ENCODE results near the gene C7orf57. TPM values are rescaled to one million over a fixed set of nuclear protein-coding genes. Genes with fewer than 3 reads are reported as not detected.

Gene C7orf57
- total RNA-seq, 1 experiment from 2014 or later: 0.15 TPM

DNA sequence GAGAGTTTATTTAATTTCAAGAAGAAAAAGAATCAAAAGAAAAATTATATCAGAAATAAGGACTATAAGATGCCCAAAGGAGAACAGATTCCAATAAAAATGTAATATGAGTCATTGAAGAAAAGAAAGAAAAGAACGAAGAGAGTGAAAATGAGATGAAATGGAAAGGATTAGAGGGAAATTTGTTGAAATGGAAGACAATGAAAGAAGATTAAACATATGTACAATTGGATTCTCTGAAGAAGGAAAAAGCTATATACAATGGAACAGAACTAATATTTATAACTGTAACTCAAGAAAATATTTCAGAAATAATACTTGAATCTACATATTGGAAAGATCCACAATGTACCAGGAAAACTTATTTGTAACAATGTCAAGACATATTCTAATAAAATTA, 28.6 kb downstream of the C7orf57 start:
- ATAC-seq: no peak
- CTCF ChIA-PET: no interaction called here
- Histone ChIP-seq H3K9ac (ENCODE audit: low read length) (no peak overlapping the region), H3K9me3 (ENCODE audit: control insufficient read depth in 1 of 2, insufficient read depth in 1 of 2, low read depth in 1 of 2, low read length in 2 of 2) (no peaks in the 10 kb centered on the region), H2AFZ (ENCODE audit: low read depth, low read length, poor library complexity, severe bottlenecking) (no peak overlapping the region), H3K27ac (ENCODE audit: low read depth, low read length) (no peak overlapping the region), H3K4me2 (ENCODE audit: low read length) (no peak overlapping the region), H3K27me3 (ENCODE audit: insufficient read depth, low read length) (no peaks in the 10 kb centered on the region), H3K4me1 (ENCODE audit: control insufficient read depth in 1 of 2, insufficient read depth in 2 of 2, low read length in 2 of 2) (peaks cover 0 to 9% of the 10 kb centered on the region in 2 experiments; a peak in 3 of 4 replicates), H3K4me3 (replicated peaks in 1 of 2; ENCODE audit: low read depth in 1 of 2, low read length in 2 of 2) (no peak overlapping the region), H3K36me3 (ENCODE audit: control insufficient read depth in 1 of 2, insufficient read depth in 2 of 2, low read length in 2 of 2) (no peaks in the 10 kb centered on the region), H3K9me2 (ENCODE audit: insufficient read depth) (0 out of 2 replicates have a peak, but pooled peaks cover 2% of the 10 kb centered on the region), H3K79me2 (ENCODE audit: insufficient read depth, low read length) (no peaks in the 10 kb centered on the region), H4K20me1 (ENCODE audit: insufficient read depth) (no peaks in the 10 kb centered on the region)
- DNase-seq (ENCODE audit: low read depth, low spot score): no peak
- RAD21 ChIA-PET (ENCODE audit: low non-redundant PET in 1 of 2, low total read pairs in 2 of 2, uncharacterized antibody in 2 of 2, unreplicated experiment in 2 of 2): no interaction called here
- TF ChIP-seq POLR2A (IDR thresholded peaks at IDR 0.05; ENCODE audit: borderline replicate concordance, extremely low read depth, insufficient read depth, insufficient read length) (no peak), RAD21 (IDR thresholded peaks at IDR 0.05; ENCODE audit: low read depth) (no peak), EZH2 (IDR thresholded peaks at IDR 0.05) (no peak), SP1 (IDR thresholded peaks at IDR 0.05; ENCODE audit: low read depth) (no peak), SIN3A (IDR thresholded peaks at IDR 0.05; ENCODE audit: low read depth) (no peak), TCF7L2 (IDR thresholded peaks at IDR 0.05; ENCODE audit: borderline replicate concordance, extremely low read depth, insufficient read depth, insufficient read length) (no peak), EGR1 (IDR thresholded peaks at IDR 0.05; ENCODE audit: low read depth) (no peak), FOSL1 (IDR thresholded peaks at IDR 0.05; ENCODE audit: low read depth) (no peak), SRF (IDR thresholded peaks at IDR 0.05; ENCODE audit: low read depth) (no peak)
- TF ChIP-seq, protein P1, sequence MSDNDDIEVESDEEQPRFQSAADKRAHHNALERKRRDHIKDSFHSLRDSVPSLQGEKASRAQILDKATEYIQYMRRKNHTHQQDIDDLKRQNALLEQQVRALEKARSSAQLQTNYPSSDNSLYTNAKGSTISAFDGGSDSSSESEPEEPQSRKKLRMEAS (IDR thresholded peaks at IDR 0.05): no peak
- TF ChIP-seq, protein P2, sequence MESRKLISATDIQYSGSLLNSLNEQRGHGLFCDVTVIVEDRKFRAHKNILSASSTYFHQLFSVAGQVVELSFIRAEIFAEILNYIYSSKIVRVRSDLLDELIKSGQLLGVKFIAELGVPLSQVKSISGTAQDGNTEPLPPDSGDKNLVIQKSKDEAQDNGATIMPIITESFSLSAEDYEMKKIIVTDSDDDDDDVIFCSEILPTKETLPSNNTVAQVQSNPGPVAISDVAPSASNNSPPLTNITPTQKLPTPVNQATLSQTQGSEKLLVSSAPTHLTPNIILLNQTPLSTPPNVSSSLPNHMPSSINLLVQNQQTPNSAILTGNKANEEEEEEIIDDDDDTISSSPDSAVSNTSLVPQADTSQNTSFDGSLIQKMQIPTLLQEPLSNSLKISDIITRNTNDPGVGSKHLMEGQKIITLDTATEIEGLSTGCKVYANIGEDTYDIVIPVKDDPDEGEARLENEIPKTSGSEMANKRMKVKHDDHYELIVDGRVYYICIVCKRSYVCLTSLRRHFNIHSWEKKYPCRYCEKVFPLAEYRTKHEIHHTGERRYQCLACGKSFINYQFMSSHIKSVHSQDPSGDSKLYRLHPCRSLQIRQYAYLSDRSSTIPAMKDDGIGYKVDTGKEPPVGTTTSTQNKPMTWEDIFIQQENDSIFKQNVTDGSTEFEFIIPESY (IDR thresholded peaks at IDR 0.05; ENCODE audit: extremely low read depth, insufficient replicate concordance, low read length): no peak
- TF ChIP-seq, protein P3, sequence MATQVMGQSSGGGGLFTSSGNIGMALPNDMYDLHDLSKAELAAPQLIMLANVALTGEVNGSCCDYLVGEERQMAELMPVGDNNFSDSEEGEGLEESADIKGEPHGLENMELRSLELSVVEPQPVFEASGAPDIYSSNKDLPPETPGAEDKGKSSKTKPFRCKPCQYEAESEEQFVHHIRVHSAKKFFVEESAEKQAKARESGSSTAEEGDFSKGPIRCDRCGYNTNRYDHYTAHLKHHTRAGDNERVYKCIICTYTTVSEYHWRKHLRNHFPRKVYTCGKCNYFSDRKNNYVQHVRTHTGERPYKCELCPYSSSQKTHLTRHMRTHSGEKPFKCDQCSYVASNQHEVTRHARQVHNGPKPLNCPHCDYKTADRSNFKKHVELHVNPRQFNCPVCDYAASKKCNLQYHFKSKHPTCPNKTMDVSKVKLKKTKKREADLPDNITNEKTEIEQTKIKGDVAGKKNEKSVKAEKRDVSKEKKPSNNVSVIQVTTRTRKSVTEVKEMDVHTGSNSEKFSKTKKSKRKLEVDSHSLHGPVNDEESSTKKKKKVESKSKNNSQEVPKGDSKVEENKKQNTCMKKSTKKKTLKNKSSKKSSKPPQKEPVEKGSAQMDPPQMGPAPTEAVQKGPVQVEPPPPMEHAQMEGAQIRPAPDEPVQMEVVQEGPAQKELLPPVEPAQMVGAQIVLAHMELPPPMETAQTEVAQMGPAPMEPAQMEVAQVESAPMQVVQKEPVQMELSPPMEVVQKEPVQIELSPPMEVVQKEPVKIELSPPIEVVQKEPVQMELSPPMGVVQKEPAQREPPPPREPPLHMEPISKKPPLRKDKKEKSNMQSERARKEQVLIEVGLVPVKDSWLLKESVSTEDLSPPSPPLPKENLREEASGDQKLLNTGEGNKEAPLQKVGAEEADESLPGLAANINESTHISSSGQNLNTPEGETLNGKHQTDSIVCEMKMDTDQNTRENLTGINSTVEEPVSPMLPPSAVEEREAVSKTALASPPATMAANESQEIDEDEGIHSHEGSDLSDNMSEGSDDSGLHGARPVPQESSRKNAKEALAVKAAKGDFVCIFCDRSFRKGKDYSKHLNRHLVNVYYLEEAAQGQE (IDR thresholded peaks at IDR 0.05; ENCODE audit: low read depth): no peak
- no TSS peak for BruUV-seq (replicated peaks)
- POLR2A ChIA-PET: no interaction called here
- intact Hi-C loops (cut with micrococcal nuclease): no loop called here

Measured in HCT116 (cell line).